NCI-H2029 treated with DMSO at 0.1 percent for 48 hours (cell line): ENCODE data around the gene DNAJC5.
"Not testable (repeated sequence)": the region's sequence is repeated elsewhere in the genome, so short reads cannot be mapped to it uniquely, and the experiment has no call there.

Experiments
- DNase-seq: peaks from one replicate; lab custom pipeline; 2025; lab: John Stamatoyannopoulos, UW

DNAJC5 gene

GRCh38 chr20:63968136-63968927 is 73.4 kb downstream of the DNAJC5 start:
- DNase-seq = no peak

- DNase-seq = no peak
These were observed 74.2 kb downstream of the DNAJC5 start for GRCh38 chr20:63968928-63969760.

- DNase-seq = no peak
These were observed 75.2 kb downstream of the DNAJC5 start, which contains the start of gene ZNF512B for GRCh38 chr20:63969838-63970713. TSS of gene ZNF512B (minus strand) at chr20:63969930. CDS start at chr20:63967950, 1,980 bp downstream.

- DNase-seq = no peak
These were observed 75.9 kb downstream of the DNAJC5 start for GRCh38 chr20:63970714-63971431.

- DNase-seq = not testable (repeated sequence)
These were observed 77.0 kb downstream of the DNAJC5 start for GRCh38 chr20:63971960-63972311.

- no peak for DNase-seq
These were observed 77.6 kb downstream of the DNAJC5 start for GRCh38 chr20:63972312-63973159.

- no peak for DNase-seq
These were observed 78.2 kb downstream of the DNAJC5 start for GRCh38 chr20:63973160-63973479.

- peak; percentile 33 for DNase-seq
These were observed 78.9 kb downstream of the DNAJC5 start for GRCh38 chr20:63973636-63974401.

- peak; percentile 76 for DNase-seq
These were observed 79.7 kb downstream of the DNAJC5 start for GRCh38 chr20:63974402-63975200.

- not testable (repeated sequence) for DNase-seq
These were observed 81.6 kb downstream of the DNAJC5 start for GRCh38 chr20:63976511-63976910.

- DNase-seq = no peak
These were observed 82.2 kb downstream of the DNAJC5 start for GRCh38 chr20:63976980-63977738.

GRCh38 chr20:63977739-63978276 is 82.9 kb downstream of the DNAJC5 start:
- no peak for DNase-seq

GRCh38 chr20:63978319-63979228 is 83.6 kb downstream of the DNAJC5 start:
- peak; percentile 39 for DNase-seq

- DNase-seq = no peak
These were observed 84.3 kb downstream of the DNAJC5 start for GRCh38 chr20:63979229-63979556.

GRCh38 chr20:63979557-63980316 is 84.8 kb downstream of the DNAJC5 start, which contains the start of gene SAMD10:
TSS of gene SAMD10 (minus strand) at chr20:63979642. CDS start at chr20:63979467, 175 bp downstream.
- no peak for DNase-seq

- DNase-seq = no peak
These were observed 85.4 kb downstream of the DNAJC5 start for GRCh38 chr20:63980317-63980805.
